Neural progenitor cell (in vitro differentiated cells): ENCODE measurements around the gene ADARB2. TPM values are rescaled to one million over a fixed set of nuclear protein-coding genes. Genes with fewer than 3 reads are reported as not detected.

Experiments
- DNase-seq: peaks from one replicate; pipeline ENCODE4 v3.0.0-alpha.2; 2016; ENCODE audit warnings: low spot score
- H2AFZ ChIP-seq: fragments of 200-600 bp; sonication (generic); replicated peaks from 2 replicates; pipeline ENCODE4 v1.6.1; 2016; ENCODE audit warnings: antibody characterized with exemption
- H3F3A ChIP-seq: fragments of 200-600 bp; sonication (generic); 2 replicates; pipeline ENCODE4 v1.6.1; 2016; ENCODE audit warnings: antibody characterized with exemption, low read depth
- H3K27ac ChIP-seq: fragments of 200-600 bp; sonication (generic); 2 replicates; pipeline ENCODE4 v1.5.1; 2016; ENCODE audit warnings: mild to moderate bottlenecking
- H3K27me3 ChIP-seq: fragments of 200-600 bp; sonication (generic); 2 replicates; pipeline ENCODE4 v1.6.1; 2016; ENCODE audit warnings: mild to moderate bottlenecking, moderate library complexity
- H3K36me3 ChIP-seq: fragments of 200-600 bp; sonication (generic); 2 replicates; pipeline ENCODE4 v1.5.1; 2016
- H3K4me1 ChIP-seq: fragments of 200-600 bp; sonication (generic); 2 replicates; pipeline ENCODE4 v1.6.1; 2016; ENCODE audit warnings: mixed run types
- H3K4me2 ChIP-seq: fragments of 200-600 bp; sonication (generic); 2 replicates; pipeline ENCODE4 v1.6.1; 2016
- H3K4me3 ChIP-seq: fragments of 200-600 bp; sonication (generic); 2 replicates; pipeline ENCODE4 v1.5.1; 2016
- H3K79me2 ChIP-seq: fragments of 200-600 bp; sonication (generic); 2 replicates; pipeline ENCODE4 v1.6.1; 2016; ENCODE audit warnings: low read depth
- H3K9ac ChIP-seq: fragments of 200-600 bp; sonication (generic); 2 replicates; pipeline ENCODE4 v1.6.1; 2016
- H3K9me3 ChIP-seq: fragments of 200-600 bp; sonication (generic); 2 replicates; pipeline ENCODE4 v1.5.1; 2016; ENCODE audit warnings: low read depth
- H4K20me1 ChIP-seq: fragments of 200-600 bp; sonication (generic); 2 replicates; pipeline ENCODE4 v1.6.1; 2016; ENCODE audit warnings: low read depth
- H3K27ac Mint-ChIP-seq: 3 replicates; pipeline ENCODE4 v1.8.0; 2021; ENCODE audit warnings: mixed read lengths
- H3K27me3 Mint-ChIP-seq: 2 replicates; pipeline ENCODE4 v1.8.0; 2022; ENCODE audit warnings: low read depth, mild to moderate bottlenecking, inconsistent platforms, moderate library complexity, mixed read lengths; ENCODE audit not compliant: insufficient read depth
- H3K36me3 Mint-ChIP-seq: 3 replicates; pipeline ENCODE4 v1.8.0; 2021; ENCODE audit warnings: mixed read lengths
- H3K4me1 Mint-ChIP-seq: 3 replicates; pipeline ENCODE4 v1.8.0; 2021; ENCODE audit warnings: mixed read lengths
- H3K4me3 Mint-ChIP-seq: 3 replicates; pipeline ENCODE4 v1.8.0; 2021; ENCODE audit warnings: mild to moderate bottlenecking, moderate library complexity, mixed read lengths
- H3K9me3 Mint-ChIP-seq: 3 replicates; pipeline ENCODE4 v1.8.0; 2020; ENCODE audit warnings: mixed read lengths
- CTCF ChIP-seq: fragments of 200-600 bp; sonication (generic); IDR thresholded peaks from 2 replicates; pipeline ENCODE4 v1.5.1; 2017; ENCODE audit warnings: antibody characterized with exemption, mild to moderate bottlenecking
- EZH2 ChIP-seq: fragments of 200-600 bp; sonication (generic); IDR thresholded peaks from 2 replicates; pipeline ENCODE4 v1.6.1; 2017; ENCODE audit warnings: antibody characterized with exemption, mild to moderate bottlenecking, moderate library complexity
- EZH2phosphoT487 ChIP-seq: fragments of 200-600 bp; sonication (generic); IDR thresholded peaks from 2 replicates; pipeline ENCODE4 v1.6.1; 2017; ENCODE audit warnings: antibody characterized with exemption
- total RNA-seq: library from RNA; depleted of rRNA; stranded (reverse); fragments of >200 nt; gene quantifications from 2 replicates; pipeline ENCODE4 v1.2.3, GENCODE V29; 2015; ENCODE audit warnings: low replicate concordance

ADARB2 gene
- total RNA-seq, 1 donor from 2014 or later: not detected

GRCh38 chr10:1499359-1499957, 237.9 kb downstream of the ADARB2 start:
- Histone ChIP-seq H3K4me1 (no peaks in the 10 kb centered on the region), H2AFZ (no peak overlapping the region), H3K4me3 (no peak overlapping the region), H3K36me3 (no peaks in the 10 kb centered on the region), H3K9me3 (no peaks in the 10 kb centered on the region), H3F3A (no peaks in the 10 kb centered on the region), H3K4me2 (no peak overlapping the region), H3K27me3 (no peaks in the 10 kb centered on the region), H3K79me2 (no peaks in the 10 kb centered on the region), H3K9ac (no peak overlapping the region), H3K27ac (no peak overlapping the region), H4K20me1 (no peaks in the 10 kb centered on the region)
- H3K9me3 Mint-ChIP-seq: peaks cover 2% of the 10 kb centered on the region
- TF ChIP-seq CTCF (no peak), EZH2 (no peak), EZH2phosphoT487 (no peak)
- no peak for DNase-seq
- H3K36me3 Mint-ChIP-seq: no peaks in the 10 kb centered on the region
- H3K27me3 Mint-ChIP-seq: no peaks in the 10 kb centered on the region
- H3K4me1 Mint-ChIP-seq: no peaks in the 10 kb centered on the region
- H3K4me3 Mint-ChIP-seq: no peak overlapping the region
- H3K27ac Mint-ChIP-seq: no peak overlapping the region

GRCh38 chr10:1498746-1499358, 238.5 kb downstream of the ADARB2 start:
- DNase-seq: no peak
- Histone ChIP-seq H3K27me3 (no peaks in the 10 kb centered on the region), H3K4me1 (no peaks in the 10 kb centered on the region), H3K4me2 (no peak overlapping the region), H3K27ac (no peak overlapping the region), H3K9me3 (no peaks in the 10 kb centered on the region), H3K4me3 (no peak overlapping the region), H4K20me1 (no peaks in the 10 kb centered on the region), H2AFZ (no peak overlapping the region), H3K79me2 (no peaks in the 10 kb centered on the region), H3K9ac (no peak overlapping the region), H3F3A (no peaks in the 10 kb centered on the region), H3K36me3 (no peaks in the 10 kb centered on the region)
- Mint-ChIP-seq H3K27me3 (no peaks in the 10 kb centered on the region), H3K36me3 (no peaks in the 10 kb centered on the region), H3K4me1 (no peaks in the 10 kb centered on the region), H3K27ac (no peak overlapping the region), H3K4me3 (no peak overlapping the region), H3K9me3 (no peaks in the 10 kb centered on the region)
- TF ChIP-seq EZH2phosphoT487 (no peak), CTCF (no peak), EZH2 (no peak)

DNA sequence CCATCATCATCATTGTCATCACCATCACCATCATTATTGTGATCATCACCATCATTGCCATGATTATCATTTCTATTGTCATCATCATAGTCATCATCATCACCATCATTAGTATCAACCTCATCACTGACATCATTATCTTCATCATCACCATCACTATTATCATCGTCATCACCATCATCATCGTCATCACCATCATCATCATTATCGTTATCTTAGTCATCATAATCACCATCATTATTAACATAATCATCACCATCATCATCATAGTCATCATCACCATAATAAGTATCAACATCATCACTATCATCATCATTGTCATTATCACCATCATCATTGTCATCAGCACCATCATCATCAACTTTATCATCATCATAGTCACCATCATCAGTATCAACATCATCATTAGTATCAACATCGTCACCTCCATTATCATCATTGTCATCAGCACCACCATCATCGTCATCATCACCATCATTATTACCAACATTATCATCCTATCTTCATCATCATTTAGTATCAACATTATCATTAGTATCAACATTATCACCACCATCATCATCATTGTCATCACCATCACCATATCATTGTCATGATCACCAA, 241.3 kb downstream of the ADARB2 start:
- Histone ChIP-seq H3K79me2 (no peaks in the 10 kb centered on the region), H3K27me3 (no peaks in the 10 kb centered on the region), H3K9me3 (no peaks in the 10 kb centered on the region), H3K4me1 (no peaks in the 10 kb centered on the region), H3K4me2 (no peak overlapping the region), H3K27ac (no peak overlapping the region), H3K36me3 (no peaks in the 10 kb centered on the region), H4K20me1 (no peaks in the 10 kb centered on the region), H3K4me3 (no peak overlapping the region), H3K9ac (no peak overlapping the region), H2AFZ (no peak overlapping the region), H3F3A (no peaks in the 10 kb centered on the region)
- Mint-ChIP-seq H3K36me3 (no peaks in the 10 kb centered on the region), H3K27me3 (no peaks in the 10 kb centered on the region), H3K27ac (no peak overlapping the region), H3K4me3 (no peak overlapping the region), H3K9me3 (no peaks in the 10 kb centered on the region), H3K4me1 (peaks cover 3% of the 10 kb centered on the region)
- DNase-seq: no peak
- TF ChIP-seq CTCF (no peak), EZH2 (no peak), EZH2phosphoT487 (no peak)
